Sigmoid colon (tissue), 4 donors: ENCODE measurements around the gene DCAF15.

Experiments
- EP300 ChIP-seq, 4 donors: sonication (generic); formaldehyde crosslinking; IDR thresholded peaks; one replicate each; pipeline ENCODE4 v1.6.1; 2017; ENCODE audit warnings: antibody characterized with exemption in 4 of 4
- POLR2A ChIP-seq, 2 donors: fragments of 450-650 bp; IDR thresholded peaks; one replicate each; pipeline ENCODE4 v1.6.1; 2016; ENCODE audit warnings: antibody characterized with exemption in 2 of 2, mild to moderate bottlenecking in 2 of 2, moderate library complexity in 2 of 2
- POLR2AphosphoS5 ChIP-seq, 4 donors: sonication (generic); formaldehyde crosslinking; IDR thresholded peaks; one replicate each; pipeline ENCODE4 v1.6.1; 2017; ENCODE audit warnings: antibody characterized with exemption in 4 of 4
- TF ChIP-seq, protein P1 (sequence below), 4 experiments: fragments of 450-650 bp in 3 of 4; fragments of 200-600 bp in 1 of 4; IDR thresholded peaks; one replicate each; pipeline ENCODE4 v1.5.1; 2016 to 2019; ENCODE audit warnings: antibody characterized with exemption in 4 of 4, mild to moderate bottlenecking in 3 of 4, moderate library complexity in 2 of 4

- TF ChIP-seq POLR2AphosphoS5 (IDR thresholded peaks at IDR 0.05), result no peak
- TF ChIP-seq, protein P1, sequence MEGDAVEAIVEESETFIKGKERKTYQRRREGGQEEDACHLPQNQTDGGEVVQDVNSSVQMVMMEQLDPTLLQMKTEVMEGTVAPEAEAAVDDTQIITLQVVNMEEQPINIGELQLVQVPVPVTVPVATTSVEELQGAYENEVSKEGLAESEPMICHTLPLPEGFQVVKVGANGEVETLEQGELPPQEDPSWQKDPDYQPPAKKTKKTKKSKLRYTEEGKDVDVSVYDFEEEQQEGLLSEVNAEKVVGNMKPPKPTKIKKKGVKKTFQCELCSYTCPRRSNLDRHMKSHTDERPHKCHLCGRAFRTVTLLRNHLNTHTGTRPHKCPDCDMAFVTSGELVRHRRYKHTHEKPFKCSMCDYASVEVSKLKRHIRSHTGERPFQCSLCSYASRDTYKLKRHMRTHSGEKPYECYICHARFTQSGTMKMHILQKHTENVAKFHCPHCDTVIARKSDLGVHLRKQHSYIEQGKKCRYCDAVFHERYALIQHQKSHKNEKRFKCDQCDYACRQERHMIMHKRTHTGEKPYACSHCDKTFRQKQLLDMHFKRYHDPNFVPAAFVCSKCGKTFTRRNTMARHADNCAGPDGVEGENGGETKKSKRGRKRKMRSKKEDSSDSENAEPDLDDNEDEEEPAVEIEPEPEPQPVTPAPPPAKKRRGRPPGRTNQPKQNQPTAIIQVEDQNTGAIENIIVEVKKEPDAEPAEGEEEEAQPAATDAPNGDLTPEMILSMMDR (IDR thresholded peaks at IDR 0.05), result no peak
- TF ChIP-seq POLR2A (IDR thresholded peaks at IDR 0.05), result no peak
- no peak for TF ChIP-seq EP300 (IDR thresholded peaks at IDR 0.05)
These were observed 4.7 kb downstream of the DCAF15 start for GRCh38 chr19:13957051-13957450.
